ENCODE measurements around the gene PIK3R1.

DNA sequence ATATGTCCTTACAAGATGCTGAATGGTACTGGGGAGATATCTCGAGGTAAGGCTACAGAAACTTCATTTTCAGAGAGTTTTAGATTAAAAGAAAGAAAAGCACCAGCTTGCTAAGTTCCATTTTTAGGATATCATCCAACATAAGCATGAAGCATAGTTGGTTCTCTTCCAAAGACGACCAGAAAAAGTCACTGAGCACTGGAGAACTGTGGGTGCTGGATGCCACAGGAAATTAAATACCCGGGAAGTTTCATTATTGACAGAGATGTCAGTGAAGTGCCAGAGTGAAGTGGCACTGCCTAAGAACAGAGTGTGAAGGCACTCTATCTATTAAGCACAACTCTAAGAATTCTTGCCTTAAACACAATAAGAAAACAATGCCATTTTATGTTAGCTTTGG, 76.8 kb downstream of the PIK3R1 start:
- TF ChIP-seq, protein P1, sequence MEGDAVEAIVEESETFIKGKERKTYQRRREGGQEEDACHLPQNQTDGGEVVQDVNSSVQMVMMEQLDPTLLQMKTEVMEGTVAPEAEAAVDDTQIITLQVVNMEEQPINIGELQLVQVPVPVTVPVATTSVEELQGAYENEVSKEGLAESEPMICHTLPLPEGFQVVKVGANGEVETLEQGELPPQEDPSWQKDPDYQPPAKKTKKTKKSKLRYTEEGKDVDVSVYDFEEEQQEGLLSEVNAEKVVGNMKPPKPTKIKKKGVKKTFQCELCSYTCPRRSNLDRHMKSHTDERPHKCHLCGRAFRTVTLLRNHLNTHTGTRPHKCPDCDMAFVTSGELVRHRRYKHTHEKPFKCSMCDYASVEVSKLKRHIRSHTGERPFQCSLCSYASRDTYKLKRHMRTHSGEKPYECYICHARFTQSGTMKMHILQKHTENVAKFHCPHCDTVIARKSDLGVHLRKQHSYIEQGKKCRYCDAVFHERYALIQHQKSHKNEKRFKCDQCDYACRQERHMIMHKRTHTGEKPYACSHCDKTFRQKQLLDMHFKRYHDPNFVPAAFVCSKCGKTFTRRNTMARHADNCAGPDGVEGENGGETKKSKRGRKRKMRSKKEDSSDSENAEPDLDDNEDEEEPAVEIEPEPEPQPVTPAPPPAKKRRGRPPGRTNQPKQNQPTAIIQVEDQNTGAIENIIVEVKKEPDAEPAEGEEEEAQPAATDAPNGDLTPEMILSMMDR (IDR thresholded peaks at IDR 0.05 in 2 of 3, conservative IDR thresholded peaks at IDR 0.05 in 1 of 3; ENCODE audit: control insufficient read depth in 2 of 3, extremely low read depth in 1 of 3, insufficient read depth in 1 of 3, low read depth in 3 of 3, low read length in 3 of 3): no peak
- TF ChIP-seq, protein P2, sequence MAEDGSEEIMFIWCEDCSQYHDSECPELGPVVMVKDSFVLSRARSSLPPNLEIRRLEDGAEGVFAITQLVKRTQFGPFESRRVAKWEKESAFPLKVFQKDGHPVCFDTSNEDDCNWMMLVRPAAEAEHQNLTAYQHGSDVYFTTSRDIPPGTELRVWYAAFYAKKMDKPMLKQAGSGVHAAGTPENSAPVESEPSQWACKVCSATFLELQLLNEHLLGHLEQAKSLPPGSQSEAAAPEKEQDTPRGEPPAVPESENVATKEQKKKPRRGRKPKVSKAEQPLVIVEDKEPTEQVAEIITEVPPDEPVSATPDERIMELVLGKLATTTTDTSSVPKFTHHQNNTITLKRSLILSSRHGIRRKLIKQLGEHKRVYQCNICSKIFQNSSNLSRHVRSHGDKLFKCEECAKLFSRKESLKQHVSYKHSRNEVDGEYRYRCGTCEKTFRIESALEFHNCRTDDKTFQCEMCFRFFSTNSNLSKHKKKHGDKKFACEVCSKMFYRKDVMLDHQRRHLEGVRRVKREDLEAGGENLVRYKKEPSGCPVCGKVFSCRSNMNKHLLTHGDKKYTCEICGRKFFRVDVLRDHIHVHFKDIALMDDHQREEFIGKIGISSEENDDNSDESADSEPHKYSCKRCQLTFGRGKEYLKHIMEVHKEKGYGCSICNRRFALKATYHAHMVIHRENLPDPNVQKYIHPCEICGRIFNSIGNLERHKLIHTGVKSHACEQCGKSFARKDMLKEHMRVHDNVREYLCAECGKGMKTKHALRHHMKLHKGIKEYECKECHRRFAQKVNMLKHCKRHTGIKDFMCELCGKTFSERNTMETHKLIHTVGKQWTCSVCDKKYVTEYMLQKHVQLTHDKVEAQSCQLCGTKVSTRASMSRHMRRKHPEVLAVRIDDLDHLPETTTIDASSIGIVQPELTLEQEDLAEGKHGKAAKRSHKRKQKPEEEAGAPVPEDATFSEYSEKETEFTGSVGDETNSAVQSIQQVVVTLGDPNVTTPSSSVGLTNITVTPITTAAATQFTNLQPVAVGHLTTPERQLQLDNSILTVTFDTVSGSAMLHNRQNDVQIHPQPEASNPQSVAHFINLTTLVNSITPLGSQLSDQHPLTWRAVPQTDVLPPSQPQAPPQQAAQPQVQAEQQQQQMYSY (CRISPR knock-in tag; IDR thresholded peaks at IDR 0.05): no peak
- no peak for TF ChIP-seq CHD2 (IDR thresholded peaks at IDR 0.05; ENCODE audit: borderline replicate concordance, low read depth, low read length)
- no peak for TF ChIP-seq CEBPB (IDR thresholded peaks at IDR 0.05; ENCODE audit: borderline replicate concordance in 1 of 2, low read depth in 2 of 2, low read length in 2 of 2)
- no peak for TF ChIP-seq TCF12 (IDR thresholded peaks at IDR 0.05; ENCODE audit: low read depth, low read length)
- TF ChIP-seq, protein P3, sequence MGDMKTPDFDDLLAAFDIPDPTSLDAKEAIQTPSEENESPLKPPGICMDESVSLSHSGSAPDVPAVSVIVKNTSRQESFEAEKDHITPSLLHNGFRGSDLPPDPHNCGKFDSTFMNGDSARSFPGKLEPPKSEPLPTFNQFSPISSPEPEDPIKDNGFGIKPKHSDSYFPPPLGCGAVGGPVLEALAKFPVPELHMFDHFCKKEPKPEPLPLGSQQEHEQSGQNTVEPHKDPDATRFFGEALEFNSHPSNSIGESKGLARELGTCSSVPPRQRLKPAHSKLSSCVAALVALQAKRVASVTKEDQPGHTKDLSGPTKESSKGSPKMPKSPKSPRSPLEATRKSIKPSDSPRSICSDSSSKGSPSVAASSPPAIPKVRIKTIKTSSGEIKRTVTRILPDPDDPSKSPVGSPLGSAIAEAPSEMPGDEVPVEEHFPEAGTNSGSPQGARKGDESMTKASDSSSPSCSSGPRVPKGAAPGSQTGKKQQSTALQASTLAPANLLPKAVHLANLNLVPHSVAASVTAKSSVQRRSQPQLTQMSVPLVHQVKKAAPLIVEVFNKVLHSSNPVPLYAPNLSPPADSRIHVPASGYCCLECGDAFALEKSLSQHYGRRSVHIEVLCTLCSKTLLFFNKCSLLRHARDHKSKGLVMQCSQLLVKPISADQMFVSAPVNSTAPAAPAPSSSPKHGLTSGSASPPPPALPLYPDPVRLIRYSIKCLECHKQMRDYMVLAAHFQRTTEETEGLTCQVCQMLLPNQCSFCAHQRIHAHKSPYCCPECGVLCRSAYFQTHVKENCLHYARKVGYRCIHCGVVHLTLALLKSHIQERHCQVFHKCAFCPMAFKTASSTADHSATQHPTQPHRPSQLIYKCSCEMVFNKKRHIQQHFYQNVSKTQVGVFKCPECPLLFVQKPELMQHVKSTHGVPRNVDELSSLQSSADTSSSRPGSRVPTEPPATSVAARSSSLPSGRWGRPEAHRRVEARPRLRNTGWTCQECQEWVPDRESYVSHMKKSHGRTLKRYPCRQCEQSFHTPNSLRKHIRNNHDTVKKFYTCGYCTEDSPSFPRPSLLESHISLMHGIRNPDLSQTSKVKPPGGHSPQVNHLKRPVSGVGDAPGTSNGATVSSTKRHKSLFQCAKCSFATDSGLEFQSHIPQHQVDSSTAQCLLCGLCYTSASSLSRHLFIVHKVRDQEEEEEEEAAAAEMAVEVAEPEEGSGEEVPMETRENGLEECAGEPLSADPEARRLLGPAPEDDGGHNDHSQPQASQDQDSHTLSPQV (IDR thresholded peaks at IDR 0.05): no peak
- TF ChIP-seq SP1 (IDR thresholded peaks at IDR 0.05; ENCODE audit: low read depth, low read length): no peak
- TF ChIP-seq ATF7 (IDR thresholded peaks at IDR 0.05; ENCODE audit: low read depth): no peak
- TF ChIP-seq POLR2A (IDR thresholded peaks at IDR 0.05; ENCODE audit: low read depth, low read length): no peak
- TF ChIP-seq, protein P4, sequence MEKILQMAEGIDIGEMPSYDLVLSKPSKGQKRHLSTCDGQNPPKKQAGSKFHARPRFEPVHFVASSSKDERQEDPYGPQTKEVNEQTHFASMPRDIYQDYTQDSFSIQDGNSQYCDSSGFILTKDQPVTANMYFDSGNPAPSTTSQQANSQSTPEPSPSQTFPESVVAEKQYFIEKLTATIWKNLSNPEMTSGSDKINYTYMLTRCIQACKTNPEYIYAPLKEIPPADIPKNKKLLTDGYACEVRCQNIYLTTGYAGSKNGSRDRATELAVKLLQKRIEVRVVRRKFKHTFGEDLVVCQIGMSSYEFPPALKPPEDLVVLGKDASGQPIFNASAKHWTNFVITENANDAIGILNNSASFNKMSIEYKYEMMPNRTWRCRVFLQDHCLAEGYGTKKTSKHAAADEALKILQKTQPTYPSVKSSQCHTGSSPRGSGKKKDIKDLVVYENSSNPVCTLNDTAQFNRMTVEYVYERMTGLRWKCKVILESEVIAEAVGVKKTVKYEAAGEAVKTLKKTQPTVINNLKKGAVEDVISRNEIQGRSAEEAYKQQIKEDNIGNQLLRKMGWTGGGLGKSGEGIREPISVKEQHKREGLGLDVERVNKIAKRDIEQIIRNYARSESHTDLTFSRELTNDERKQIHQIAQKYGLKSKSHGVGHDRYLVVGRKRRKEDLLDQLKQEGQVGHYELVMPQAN (conservative IDR thresholded peaks at IDR 0.05): no peak

Measured in GM12878 (cell line).